A549 (cell line): Measurements from ENCODE around the gene GRIK4. TPM values are rescaled to one million over a fixed set of nuclear protein-coding genes. Genes with fewer than 3 reads are reported as not detected.

Source experiments
- ATAC-seq, 2 experiments: fragments of 200-7000 bp in 1 of 2; fragments of >200 bp in 1 of 2; cut with Nextera tagmentation in 1 of 2; cut with Tn5 transposase in 1 of 2; 3 replicates each; pipeline versions ENCODE4 v1.8.0 to v1.9.1; 2018 to 2020; ENCODE audit warnings: mild to moderate bottlenecking in 1 of 2, moderate library complexity in 1 of 2
- CTCF ChIA-PET: fragments of 300-600 bp; sonication (Branson Sonifier 250); formaldehyde crosslinking; extraction: SDS; loops from one replicate; lab custom pipeline; 2021; ENCODE audit warnings: antibody characterized with exemption, inconsistent platforms; lab: Yijun Ruan, JAX
- POLR2A ChIA-PET: fragments of 350-600 bp; formaldehyde crosslinking; extraction: SDS; loops from one replicate; lab custom pipeline; 2021; ENCODE audit warnings: antibody characterized with exemption, inconsistent platforms; lab: Yijun Ruan, JAX
- DNase-seq, 2 experiments: peaks; one replicate each; pipeline versions ENCODE4 v3.0.0 to v3.0.0-alpha.2; 2011 to 2016; ENCODE audit warnings: low read depth in 1 of 2, low spot score in 1 of 2
- FAIRE-seq: peaks from 2 replicates; lab custom pipeline; 2011; peaks lifted over from hg19 to GRCh38; lab: Jason Lieb, UNC
- H3K27ac ChIP-seq, 2 experiments: fragments of >200 bp; sonication (Bioruptor Twin); formaldehyde crosslinking; 3 replicates each; pipeline ENCODE4 v1.5.1; 2016 to 2017
- H3K4me1 ChIP-seq: fragments of >200 bp; sonication (Bioruptor Twin); formaldehyde crosslinking; 3 replicates; pipeline ENCODE4 v1.6.1; 2016
- H3K4me2 ChIP-seq: fragments of >200 bp; sonication (Bioruptor Twin); formaldehyde crosslinking; 3 replicates; pipeline ENCODE4 v1.6.1; 2016
- H3K4me3 ChIP-seq: fragments of >200 bp; sonication (Bioruptor Twin); formaldehyde crosslinking; 3 replicates; pipeline ENCODE4 v1.5.1; 2016
- H3K9me3 ChIP-seq: fragments of >200 bp; sonication (Bioruptor Twin); formaldehyde crosslinking; 3 replicates; pipeline ENCODE4 v1.6.1; 2016
- CHD4 ChIP-seq: fragments of 200-600 bp; sonication (generic); IDR thresholded peaks from 2 replicates; pipeline ENCODE4 v1.6.1; 2016; ENCODE audit warnings: antibody characterized with exemption, mild to moderate bottlenecking, borderline replicate concordance
- ESRRA ChIP-seq: fragments of 150-350 bp; IDR thresholded peaks from 2 replicates; pipeline ENCODE4 v1.6.1; 2014; ENCODE audit warnings: mild to moderate bottlenecking, low read length, borderline replicate concordance
- FOSL2 ChIP-seq, 2 experiments: fragments of 450-650 bp in 1 of 2; fragments of >200 bp in 1 of 2; sonication (Bioruptor Twin) in 1 of 2; formaldehyde crosslinking; IDR thresholded peaks; 2 replicates each; pipeline versions ENCODE4 v1.5.0 to v1.6.1; 2016 to 2020; ENCODE audit warnings: mild to moderate bottlenecking in 1 of 2, moderate library complexity in 1 of 2
- FOXS1 ChIP-seq: fragments of 250-450 bp; sonication (Bioruptor Pico); IDR thresholded peaks from 2 replicates; pipeline ENCODE4 v1.5.0; 2020; ENCODE audit warnings: mild to moderate bottlenecking, moderate library complexity
- HMGXB4 ChIP-seq: fragments of 250-450 bp; sonication (Bioruptor Pico); IDR thresholded peaks from 2 replicates; pipeline ENCODE4 v1.5.0; 2021; ENCODE audit warnings: mild to moderate bottlenecking, moderate library complexity, borderline replicate concordance
- HOXB5 ChIP-seq: fragments of 250-450 bp; sonication (Bioruptor Pico); IDR thresholded peaks from 2 replicates; pipeline ENCODE4 v1.5.0; 2020; ENCODE audit warnings: mild to moderate bottlenecking, moderate library complexity
- JUN ChIP-seq, 2 experiments: fragments of >200 bp; sonication (Bioruptor Twin); formaldehyde crosslinking; IDR thresholded peaks; 2 replicates in 1 of 2; 3 replicates in 1 of 2; pipeline ENCODE4 v1.6.1; 2016 to 2017
- KDM1A ChIP-seq: fragments of 200-600 bp; sonication (generic); IDR thresholded peaks from 2 replicates; pipeline ENCODE4 v1.6.1; 2016; ENCODE audit warnings: low read depth, mild to moderate bottlenecking
- MAFK ChIP-seq: fragments of 450-650 bp; IDR thresholded peaks from 2 replicates; pipeline ENCODE4 v1.6.1; 2014; ENCODE audit not compliant: partially characterized antibody
- MYC ChIP-seq: IDR thresholded peaks from 2 replicates; pipeline ENCODE4 v1.6.1; 2012; ENCODE audit warnings: mild to moderate bottlenecking, inconsistent platforms, low read length, improper control_type of control experiment, borderline replicate concordance
- NPAS2 ChIP-seq: fragments of 250-450 bp; sonication (Bioruptor Pico); IDR thresholded peaks from 2 replicates; pipeline ENCODE4 v1.8.0; 2022; ENCODE audit warnings: mild to moderate bottlenecking, moderate library complexity, borderline replicate concordance
- PBX3 ChIP-seq: IDR thresholded peaks from 2 replicates; pipeline ENCODE4 v1.6.1; 2012
- PHF8 ChIP-seq: fragments of 200-600 bp; sonication (generic); IDR thresholded peaks from 2 replicates; pipeline ENCODE4 v1.6.1; 2016; ENCODE audit warnings: low read depth, mild to moderate bottlenecking, antibody characterized with exemption, moderate library complexity, borderline replicate concordance
- POLR2A ChIP-seq: IDR thresholded peaks from 2 replicates; pipeline ENCODE4 v1.6.1; 2012; ENCODE audit warnings: mild to moderate bottlenecking, low read length
- POLR2AphosphoS2 ChIP-seq: conservative IDR thresholded peaks from 2 replicates; pipeline ENCODE4 v1.6.1; 2012; ENCODE audit warnings: low read length, improper control_type of control experiment, inconsistent platforms
- RAD21 ChIP-seq, 2 experiments: fragments of >200 bp in 1 of 2; sonication (Bioruptor Twin) in 1 of 2; formaldehyde crosslinking in 1 of 2; IDR thresholded peaks in 1 of 2; conservative IDR thresholded peaks in 1 of 2; 2 replicates in 1 of 2; 3 replicates in 1 of 2; pipeline ENCODE4 v1.6.1; 2012 to 2018; ENCODE audit warnings: inconsistent platforms in 1 of 2
- RARB ChIP-seq: fragments of 250-450 bp; sonication (Bioruptor Pico); IDR thresholded peaks from 2 replicates; pipeline ENCODE4 v1.8.0; 2021; ENCODE audit warnings: mild to moderate bottlenecking, moderate library complexity
- RCOR1 ChIP-seq: fragments of 150-350 bp; IDR thresholded peaks from 2 replicates; pipeline ENCODE4 v1.6.1; 2014; ENCODE audit warnings: antibody characterized with exemption, low read length, low read depth
- REST ChIP-seq: fragments of 200-600 bp; sonication (generic); IDR thresholded peaks from 2 replicates; pipeline ENCODE4 v1.6.1; 2016; ENCODE audit warnings: antibody characterized with exemption, mild to moderate bottlenecking, moderate library complexity
- RNF2 ChIP-seq: fragments of 200-600 bp; sonication (generic); IDR thresholded peaks from 2 replicates; pipeline ENCODE4 v1.6.1; 2016; ENCODE audit warnings: low read depth, mild to moderate bottlenecking, antibody characterized with exemption, moderate library complexity, borderline replicate concordance
- SMC3 ChIP-seq: fragments of >200 bp; sonication (Bioruptor Twin); formaldehyde crosslinking; IDR thresholded peaks from 3 replicates; pipeline ENCODE4 v1.6.1; 2018; ENCODE audit warnings: inconsistent platforms
- SREBF2 ChIP-seq: fragments of 450-650 bp; IDR thresholded peaks from 2 replicates; pipeline ENCODE4 v1.6.1; 2014; ENCODE audit warnings: mild to moderate bottlenecking, moderate library complexity
- TFCP2L1 ChIP-seq: fragments of 250-450 bp; sonication (Bioruptor Pico); IDR thresholded peaks from 2 replicates; pipeline ENCODE4 v1.5.0; 2021; ENCODE audit warnings: mild to moderate bottlenecking
- TP53 ChIP-seq: fragments of 250-450 bp; sonication (Bioruptor Pico); IDR thresholded peaks from 2 replicates; pipeline ENCODE4 v1.5.0; 2021; ENCODE audit warnings: mild to moderate bottlenecking, moderate library complexity
- ZC3H11A ChIP-seq: fragments of 450-650 bp; IDR thresholded peaks from 2 replicates; pipeline ENCODE4 v1.6.1; 2014; ENCODE audit warnings: antibody characterized with exemption, mild to moderate bottlenecking
- ZFP36 ChIP-seq: fragments of 450-650 bp; IDR thresholded peaks from 2 replicates; pipeline ENCODE4 v1.6.1; 2014; ENCODE audit warnings: borderline replicate concordance; ENCODE audit not compliant: partially characterized antibody
- WGBS: methylation state at CpG from one replicate; pipeline ENCODE4 v1.1.6; 2017; ENCODE audit errors: missing lambda C conversion rate; 5-methylcytosine and 5-hydroxymethylcytosine counted together
- polyA plus RNA-seq, 4 experiments: library from polyadenylated mRNA; depleted of rRNA in 3 of 4; stranded (reverse); fragments of >200 nt; fragmentation: RNase III in 1 of 4; extraction: RNeasy Plus Mini Kit Qiagen cat#74134 plus additional on column Dnase treatment in 1 of 4; gene quantifications; 2 replicates in 3 of 4; 3 replicates in 1 of 4; pipeline ENCODE4 v1.2.3, GENCODE V29; 2011 to 2017

The GRIK4 gene
- polyA plus RNA-seq, 2 of the 4 experiments (the other 2 are of a cell fraction), result 0.01 TPM; not detected in 1

GRCh38 chr11:120462825-120463224 is 48.7 kb upstream of the GRIK4 start (continued):
- TF ChIP-seq HMGXB4 (CRISPR knock-in tag), result no peak
- no peak for TF ChIP-seq POLR2A

- CTCF ChIA-PET, result no interaction called here
- no peak for FAIRE-seq
Measured at GRCh38 chr11:120465921-120466534, 45.5 kb upstream of the GRIK4 start.

GRCh38 chr11:120467627-120468026 is 43.9 kb upstream of the GRIK4 start:
- Histone ChIP-seq H3K4me2 (no peak overlapping the region), H3K9me3 (no peaks in the 10 kb centered on the region), H3K4me1 (no peaks in the 10 kb centered on the region), H3K27ac (no peak overlapping the region), H3K4me3 (no peak overlapping the region)
- no peak for TF ChIP-seq FOXS1
- no peak for TF ChIP-seq CHD4
- TF ChIP-seq ZFP36, result no peak
- TF ChIP-seq FOSL2 (IDR thresholded peaks at IDR 0.05), result no peak
- peak; percentile 14; the same call in 1 of the 2 replicates for TF ChIP-seq FOSL2 (CRISPR knock-in tag; IDR thresholded peaks at IDR 0.05)
- TF ChIP-seq PHF8, result no peak
- CTCF ChIA-PET, result no interaction called here
- POLR2A ChIA-PET, result no interaction called here
- DNase-seq (peak in 1 of 2 experiments; percentile 9), FAIRE-seq (no peak), ATAC-seq (no peak)
- 59% methylated on average over 6 of the region's 6 CpGs for WGBS

More at GRCh38 chr11:120465921-120466534, 45.5 kb upstream of the GRIK4 start:
- WGBS, result 79% methylated on average over 6 of the region's 6 CpGs
- ATAC-seq (no peak), DNase-seq (no peak)
- H3K4me3 ChIP-seq, result no peak overlapping the region
- H3K9me3 ChIP-seq, result no peaks in the 10 kb centered on the region
- H3K4me2 ChIP-seq, result no peak overlapping the region
- POLR2A ChIA-PET, result no interaction called here
- no peak for TF ChIP-seq HOXB5 (CRISPR knock-in tag)
- no peak for TF ChIP-seq KDM1A
- no peak for TF ChIP-seq PHF8
- no peak for TF ChIP-seq POLR2AphosphoS2
- no peak for TF ChIP-seq SMC3
- TF ChIP-seq RAD21 (conservative IDR thresholded peaks at IDR 0.05 in 1 of 2, IDR thresholded peaks at IDR 0.05 in 1 of 2), result no peak
- TF ChIP-seq RNF2, result no peak
- TF ChIP-seq TP53, result no peak
- no peak for TF ChIP-seq ESRRA
- TF ChIP-seq RARB, result no peak
- no peak for TF ChIP-seq ZC3H11A
- TF ChIP-seq NPAS2 (CRISPR knock-in tag), result no peak
- TF ChIP-seq PBX3, result no peak
- no peaks in the 10 kb centered on the region for H3K4me1 ChIP-seq
- no peak overlapping the region for H3K27ac ChIP-seq

- H3K4me2 ChIP-seq, result no peak overlapping the region
- FAIRE-seq, result no peak
- no peak overlapping the region for H3K4me3 ChIP-seq
- 90% methylated on average over 1 of the region's 1 CpG for WGBS
- no peak for ATAC-seq
- ChIA-PET POLR2A (no interaction called here), CTCF (interaction anchor here (2.2 kb wide), 1 partner anchor 136 kb away, joined by 9 read pairs; no protein-coding TSS in a partner anchor)
- H3K4me1 ChIP-seq, result no peaks in the 10 kb centered on the region
- DNase-seq, result no peak
- TF ChIP-seq REST, result no peak
- no peak for TF ChIP-seq TFCP2L1 (CRISPR knock-in tag)
- no peak for TF ChIP-seq SMC3
- no peak for TF ChIP-seq JUN (IDR thresholded peaks at IDR 0.05)
- TF ChIP-seq RCOR1, result no peak
- no peak for TF ChIP-seq MYC
- no peak for TF ChIP-seq SREBF2
- TF ChIP-seq MAFK, result no peak
- TF ChIP-seq FOSL2 (IDR thresholded peaks at IDR 0.05), result no peak
- TF ChIP-seq FOSL2 (CRISPR knock-in tag; IDR thresholded peaks at IDR 0.05), result no peak
- H3K9me3 ChIP-seq, result no peaks in the 10 kb centered on the region
- no peak overlapping the region for H3K27ac ChIP-seq
Measured at GRCh38 chr11:120471131-120471530, 40.4 kb upstream of the GRIK4 start.
